C1 segment of cervical spinal cord (tissue), 14 donors: ENCODE measurements around the gene RTN4IP1.
"Not testable (repeated sequence)": the region's sequence is repeated elsewhere in the genome, so short reads cannot be mapped to it uniquely, and the experiment has no call there.

Experiments used
- DNase-seq, 14 donors: peaks; one replicate each; lab custom pipeline; 2025; lab: John Stamatoyannopoulos, UW

RTN4IP1 gene

GRCh38 chr6:106581468-106581867 is 47.8 kb downstream of the RTN4IP1 start:
- no peak for DNase-seq

GRCh38 chr6:106579281-106579680 is 50.0 kb downstream of the RTN4IP1 start:
- no peak for DNase-seq

GRCh38 chr6:106574741-106575458 is 54.4 kb downstream of the RTN4IP1 start:
- DNase-seq, result peak in 9 of 14 donors; percentile 6 to 86 (median 29)

GRCh38 chr6:106572875-106573585 is 56.3 kb downstream of the RTN4IP1 start:
- DNase-seq, result no peak

- DNase-seq, result no peak
These were observed 56.9 kb downstream of the RTN4IP1 start for GRCh38 chr6:106572436-106572835.

GRCh38 chr6:106569428-106569827 is 59.9 kb downstream of the RTN4IP1 start:
- DNase-seq, result no peak

- no peak for DNase-seq
These were observed 60.8 kb downstream of the RTN4IP1 start for GRCh38 chr6:106568530-106568929.

GRCh38 chr6:106564476-106564875 is 64.8 kb downstream of the RTN4IP1 start:
- DNase-seq, result no peak

GRCh38 chr6:106563614-106564013 is 65.7 kb downstream of the RTN4IP1 start:
- DNase-seq, result no peak

- no peak for DNase-seq
These were observed 67.5 kb downstream of the RTN4IP1 start for GRCh38 chr6:106561686-106562405.

GRCh38 chr6:106560996-106561685 is 68.2 kb downstream of the RTN4IP1 start:
- DNase-seq, result no peak

- DNase-seq, result not testable (repeated sequence)
These were observed 69.6 kb downstream of the RTN4IP1 start for GRCh38 chr6:106559659-106560058.

- DNase-seq, result no peak
These were observed 70.9 kb downstream of the RTN4IP1 start for GRCh38 chr6:106558364-106558763.

- no peak for DNase-seq
These were observed 71.5 kb downstream of the RTN4IP1 start for GRCh38 chr6:106557837-106558236.

- no peak for DNase-seq
These were observed 72.8 kb downstream of the RTN4IP1 start for GRCh38 chr6:106556368-106556960.

GRCh38 chr6:106555767-106556166 is 73.5 kb downstream of the RTN4IP1 start:
- DNase-seq, result no peak

GRCh38 chr6:106553440-106553839 is 75.9 kb downstream of the RTN4IP1 start:
- no peak for DNase-seq

- DNase-seq, result no peak
These were observed 78.1 kb downstream of the RTN4IP1 start for GRCh38 chr6:106551155-106551554.

- no peak for DNase-seq
These were observed 79.8 kb downstream of the RTN4IP1 start for GRCh38 chr6:106549521-106549920.

- not testable (repeated sequence) for DNase-seq
These were observed 80.3 kb downstream of the RTN4IP1 start for GRCh38 chr6:106548926-106549455.
